PC-3 (cell line): ENCODE results near the gene CCNK. TPM values are rescaled to one million over a fixed set of nuclear protein-coding genes. Genes with fewer than 3 reads are reported as not detected.
A peak's percentile ranks its signal among the peaks of the same experiment; 100 is the strongest.

ENCODE experiments used
- ATAC-seq: fragments of 200-7000 bp; cut with Tn5 transposase; 2 replicates; pipeline ENCODE4 v1.9.1; 2020; ENCODE audit warnings: mild to moderate bottlenecking, moderate library complexity
- BruUV-seq: library from RNA; stranded (reverse); fragments of 400-500 nt; replicated peaks from 2 replicates; lab custom pipeline; 2021; lab: Mats Ljungman, UMichigan
- CTCF ChIA-PET: fragments of 300-600 bp; sonication (Branson Sonifier 250); formaldehyde crosslinking; loops from one replicate; lab custom pipeline; 2022; ENCODE audit warnings: antibody characterized with exemption; lab: Charles Lee
- POLR2A ChIA-PET: fragments of 300-600 bp; sonication (Branson Sonifier 250); formaldehyde crosslinking; loops from one replicate; lab custom pipeline; 2022; ENCODE audit warnings: antibody characterized with exemption; ENCODE audit not compliant: unreplicated experiment; lab: Charles Lee
- DNase-seq: peaks from one replicate; pipeline ENCODE4 v3.0.0-alpha.2; 2015
- H2AFZ ChIP-seq: fragments of 300-600 bp; sonication (generic); 2 replicates; pipeline ENCODE4 v1.6.0; 2016; ENCODE audit warnings: antibody characterized with exemption, low read length
- H3F3A ChIP-seq: fragments of 300-600 bp; sonication (generic); one replicate; pipeline ENCODE4 v1.6.0; 2017; ENCODE audit warnings: antibody characterized with exemption, low read length, control low read depth, mild to moderate bottlenecking; ENCODE audit not compliant: unreplicated experiment
- H3K27ac ChIP-seq: fragments of 300-600 bp; sonication (generic); 2 replicates; pipeline ENCODE4 v1.5.1; 2016; ENCODE audit warnings: mild to moderate bottlenecking, low read length
- H3K27me3 ChIP-seq: fragments of 300-600 bp; sonication (generic); 2 replicates; pipeline ENCODE4 v1.6.1; 2016; ENCODE audit warnings: low read length, mixed read lengths
- H3K36me3 ChIP-seq: fragments of 300-600 bp; sonication (generic); 2 replicates; pipeline ENCODE4 v1.6.1; 2016; ENCODE audit warnings: low read depth, mixed run types, low read length, mixed read lengths
- H3K4me1 ChIP-seq: fragments of 300-600 bp; sonication (generic); 2 replicates; pipeline ENCODE4 v1.5.1; 2016; ENCODE audit warnings: low read length; ENCODE audit not compliant: insufficient read depth
- H3K4me2 ChIP-seq: fragments of 300-600 bp; sonication (generic); 2 replicates; pipeline ENCODE4 v1.6.0; 2016; ENCODE audit warnings: low read length
- H3K4me3 ChIP-seq: fragments of 300-600 bp; sonication (generic); 2 replicates; pipeline ENCODE4 v1.5.1; 2016; ENCODE audit warnings: mild to moderate bottlenecking, low read length, mixed read lengths
- H3K79me2 ChIP-seq: fragments of 300-600 bp; sonication (generic); 2 replicates; pipeline ENCODE4 v1.6.1; 2017; ENCODE audit warnings: low read length, mixed read lengths
- H3K9ac ChIP-seq: fragments of 300-600 bp; sonication (generic); 2 replicates; pipeline ENCODE4 v1.6.0; 2016; ENCODE audit warnings: mild to moderate bottlenecking, low read length
- H3K9me2 ChIP-seq: fragments of 300-600 bp; sonication (generic); replicated peaks from 2 replicates; pipeline ENCODE4 v1.6.1; 2016; ENCODE audit warnings: mixed run types, low read length, mixed read lengths
- H3K9me3 ChIP-seq: fragments of 300-600 bp; sonication (generic); 2 replicates; pipeline ENCODE4 v1.6.1; 2016; ENCODE audit warnings: low read length, mixed read lengths
- H4K20me1 ChIP-seq: fragments of 300-600 bp; sonication (generic); 2 replicates; pipeline ENCODE4 v1.6.1; 2016; ENCODE audit warnings: low read length, mixed read lengths
- CTCF ChIP-seq: fragments of 300-600 bp; sonication (generic); conservative IDR thresholded peaks from 2 replicates; pipeline ENCODE4 v1.5.1; 2017; ENCODE audit warnings: antibody characterized with exemption, low read depth, mild to moderate bottlenecking, low read length
- EZH2 ChIP-seq: fragments of 300-600 bp; sonication (generic); IDR thresholded peaks from one replicate; pipeline ENCODE4 v1.6.1; 2017; ENCODE audit warnings: antibody characterized with exemption, mild to moderate bottlenecking, low read length; ENCODE audit not compliant: unreplicated experiment
- EZH2phosphoT487 ChIP-seq: fragments of 300-600 bp; sonication (generic); IDR thresholded peaks from 2 replicates; pipeline ENCODE4 v1.6.1; 2018; ENCODE audit warnings: mild to moderate bottlenecking, antibody characterized with exemption, low read length, borderline replicate concordance
- intact Hi-C: fragments of 100-400 bp; cut with micrococcal nuclease; formaldehyde crosslinking; loops from 2 replicates; pipeline ENCODE4 v1.9.0; 2023
- total RNA-seq: library from RNA; depleted of rRNA; stranded (reverse); fragments of >200 nt; gene quantifications from 2 replicates; pipeline ENCODE4 v1.2.3, GENCODE V29; 2014

The CCNK gene
- total RNA-seq, 1 experiment from 2014 or later, result 26.2 TPM

DNA sequence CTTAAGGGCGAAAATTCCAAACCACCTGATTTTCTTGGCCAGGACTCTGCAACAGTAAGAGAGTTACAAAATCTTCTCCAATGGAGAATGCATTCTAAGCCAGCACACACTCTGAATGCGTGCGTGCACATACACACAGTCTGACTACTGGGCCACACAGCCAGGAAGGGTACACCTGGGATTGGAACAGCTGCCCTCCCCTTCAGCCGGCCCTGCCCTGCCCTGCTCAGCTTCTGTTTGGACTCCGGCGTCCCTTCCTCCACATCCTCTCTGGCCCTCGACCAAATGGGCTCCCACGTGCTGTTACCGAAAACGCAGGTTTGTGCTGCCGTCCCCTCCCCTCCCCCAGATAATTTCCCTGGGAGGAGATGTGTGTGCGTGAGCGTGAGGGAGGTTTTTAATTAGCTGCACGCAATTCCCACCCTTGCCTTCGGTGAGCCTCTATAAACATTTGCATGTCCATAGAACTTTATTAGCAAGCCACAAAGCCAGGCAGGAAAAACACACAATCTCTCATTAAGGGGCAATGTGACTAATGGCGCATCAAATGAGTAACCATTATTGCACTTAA lies 43.0 kb downstream of the CCNK start:
- ATAC-seq (peak; percentile 18), DNase-seq (peak; percentile 22)

DNA sequence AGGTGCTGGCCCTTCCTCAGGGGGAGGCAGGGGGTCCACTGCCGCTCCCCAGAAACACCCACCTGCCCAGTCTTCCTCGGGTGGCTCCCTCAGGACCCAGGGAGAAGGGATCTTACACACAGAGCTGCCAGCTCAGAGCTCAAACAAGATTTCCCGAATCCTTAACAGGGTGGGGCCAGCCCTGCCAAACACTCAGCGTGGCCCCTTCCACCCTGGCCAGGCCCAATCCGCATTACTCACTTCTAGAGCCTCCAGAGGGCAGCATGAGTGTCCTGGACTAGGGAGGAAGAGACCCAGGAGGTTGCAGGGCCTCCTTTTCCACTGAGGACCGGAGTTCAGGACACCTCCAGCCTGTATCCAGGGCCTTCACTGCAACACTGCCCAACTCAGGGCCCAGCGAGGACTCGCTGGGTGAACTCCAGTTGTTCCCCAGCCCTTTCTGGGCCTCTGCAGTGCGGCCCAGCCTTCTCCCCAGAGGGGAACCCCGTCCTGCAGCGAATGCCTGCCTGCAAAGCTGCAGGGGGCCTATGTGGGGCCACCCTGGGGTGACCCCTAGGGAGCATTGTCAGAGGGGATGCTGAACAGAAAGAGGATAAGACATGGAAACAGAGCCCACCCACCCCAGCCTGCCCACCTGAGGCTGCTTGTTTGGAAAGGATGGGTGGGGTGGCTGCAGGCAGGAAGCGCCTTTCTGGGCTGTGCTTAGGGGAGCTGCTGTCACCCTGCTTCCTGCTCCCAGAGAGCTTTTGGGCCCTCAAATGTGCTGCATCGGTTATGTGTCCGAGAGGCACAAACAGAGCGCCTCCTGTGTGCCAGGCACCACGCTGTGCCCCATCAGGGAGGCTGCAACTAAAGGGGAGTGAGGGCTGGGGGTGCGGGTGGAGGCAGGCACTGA lies 43.8 kb downstream of the CCNK start:
- H3K9ac ChIP-seq, result peak overlapping the region; percentile 5; the same call in 1 of the 2 replicates

More for the DNA sequence above, 43.0 kb downstream of the CCNK start:
- no TSS peak for BruUV-seq
- POLR2A ChIA-PET, result no interaction called here
- Histone ChIP-seq H3K27me3 (no peaks in the 10 kb centered on the region), H3F3A (no peaks in the 10 kb centered on the region), H3K27ac (peak overlapping the region; percentile 54), H3K79me2 (peaks cover 23% of the 10 kb centered on the region), H3K9me3 (no peaks in the 10 kb centered on the region), H3K9me2 (no peaks in the 10 kb centered on the region), H3K36me3 (no peaks in the 10 kb centered on the region), H2AFZ (no peak overlapping the region), H3K4me2 (peak overlapping the region; percentile 69), H3K4me3 (peak overlapping the region; percentile 25; the same call in 1 of the 2 replicates), H3K9ac (peak overlapping the region; percentile 5; the same call in 1 of the 2 replicates), H4K20me1 (peaks cover 3% of the 10 kb centered on the region), H3K4me1 (peaks cover 41% of the 10 kb centered on the region)
- CTCF ChIA-PET, result interaction anchor here (0.8 to 1.4 kb wide), 2 partner anchors 78 to 79 kb away, joined by 3 to 7 read pairs; no protein-coding TSS in a partner anchor
- intact Hi-C loops, result loop anchor here (2.0 to 5.0 kb wide), 2 partner anchors 38 to 81 kb away; partner anchors contain the start of gene CCDC85C
- TF ChIP-seq EZH2, result no peak

More for the DNA sequence above, 43.8 kb downstream of the CCNK start:
- peak overlapping the region; percentile 25; the same call in 1 of the 2 replicates for H3K4me3 ChIP-seq
- peak; percentile 81 for DNase-seq
- intact Hi-C loops, result loop anchor here (2.0 to 5.0 kb wide), 2 partner anchors 37 to 80 kb away; partner anchors contain the start of gene CCDC85C
- H4K20me1 ChIP-seq, result peaks cover 3% of the 10 kb centered on the region
- H3K36me3 ChIP-seq, result no peaks in the 10 kb centered on the region
- H3K79me2 ChIP-seq, result peaks cover 23% of the 10 kb centered on the region
- peak overlapping the region; percentile 54 for H3K27ac ChIP-seq
- H3K9me2 ChIP-seq, result no peaks in the 10 kb centered on the region
- H3K27me3 ChIP-seq, result no peaks in the 10 kb centered on the region
- H2AFZ ChIP-seq, result no peak overlapping the region
- CTCF ChIA-PET, result interaction anchor here (0.5 to 1.4 kb wide), 4 partner anchors 77 to 246 kb away, joined by 3 to 7 read pairs (median 4); no protein-coding TSS in a partner anchor
- no peaks in the 10 kb centered on the region for H3K9me3 ChIP-seq
- peak; percentile 82 for ATAC-seq
- peak overlapping the region; percentile 69 for H3K4me2 ChIP-seq
- H3K4me1 ChIP-seq, result peaks cover 41% of the 10 kb centered on the region
- no peaks in the 10 kb centered on the region for H3F3A ChIP-seq
- no TSS peak for BruUV-seq
- POLR2A ChIA-PET, result no interaction called here
- TF ChIP-seq EZH2phosphoT487 (no peak), CTCF (peak; percentile 58)
